NCI-H1694 (cell line): ENCODE data around the gene TAF11L7.
"Not testable (repeated sequence)": the region's sequence is repeated elsewhere in the genome, so short reads cannot be mapped to it uniquely, and the experiment has no call there.

ENCODE experiments used
- DNase-seq: peaks from one replicate; lab custom pipeline; 2025; lab: John Stamatoyannopoulos, UW

The TAF11L7 gene

DNA sequence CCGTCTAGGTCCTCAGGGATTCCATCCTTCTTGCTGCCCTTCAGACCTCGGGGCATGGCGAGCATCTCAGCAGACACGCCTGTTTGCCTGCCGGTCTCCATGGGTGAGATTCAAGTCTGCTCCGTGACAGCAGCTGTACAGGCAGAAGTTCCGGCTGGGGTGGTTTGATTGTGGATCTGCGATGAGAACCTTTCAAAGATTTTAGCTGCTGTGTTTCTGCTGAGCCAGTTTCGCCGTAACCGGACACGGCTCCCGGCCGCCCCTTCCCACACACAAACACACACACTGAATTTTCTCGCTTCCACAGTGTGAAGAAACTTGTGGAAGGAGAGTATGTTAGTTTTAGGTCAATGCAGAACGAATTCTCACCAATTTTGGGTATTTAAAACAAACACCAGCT lies at the start of gene TAF11L7:
TAF11L7 (minus strand) TSS at position 101 of the 400 bp plus-strand sequence.
- not testable (repeated sequence) for DNase-seq

- no peak for DNase-seq
These were observed 48.6 kb upstream of the TAF11L7 start, which contains the start of gene TAF11L14 for GRCh38 chr5:17634160-17634559. TAF11L14 (plus strand) TSS chr5:17634460.

- DNase-seq: not testable (repeated sequence)
These were observed 46.2 kb upstream of the TAF11L7 start, which contains the start of gene TAF11L13 for GRCh38 chr5:17631788-17632187. TAF11L13 (plus strand) TSS chr5:17632088.

DNA sequence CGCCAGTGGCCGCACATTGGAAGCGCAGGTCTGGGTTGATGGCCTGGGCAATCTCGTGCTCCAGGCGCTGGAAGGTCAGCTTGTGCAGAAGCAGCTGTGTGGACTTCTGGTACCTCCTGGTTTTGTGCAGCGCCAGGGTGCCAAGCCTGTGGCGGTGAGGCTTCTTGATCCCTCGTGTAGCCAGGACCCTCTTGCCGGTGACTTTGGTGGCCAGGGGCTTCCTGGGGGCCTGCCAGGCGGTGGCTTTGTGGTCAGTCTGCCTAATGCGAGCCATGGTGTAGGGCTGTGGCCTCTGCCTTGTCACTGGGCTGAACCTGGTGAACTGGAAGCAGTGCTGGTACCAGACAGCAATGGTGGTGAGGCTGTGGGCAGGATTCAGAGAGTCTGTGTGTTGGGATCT lies 40.1 kb upstream of the TAF11L7 start:
- no peak for DNase-seq

GRCh38 chr5:17620627-17621026 lies 35.1 kb upstream of the TAF11L7 start:
- DNase-seq: no peak

GRCh38 chr5:17619354-17619753 lies 33.8 kb upstream of the TAF11L7 start:
- no peak for DNase-seq

DNA sequence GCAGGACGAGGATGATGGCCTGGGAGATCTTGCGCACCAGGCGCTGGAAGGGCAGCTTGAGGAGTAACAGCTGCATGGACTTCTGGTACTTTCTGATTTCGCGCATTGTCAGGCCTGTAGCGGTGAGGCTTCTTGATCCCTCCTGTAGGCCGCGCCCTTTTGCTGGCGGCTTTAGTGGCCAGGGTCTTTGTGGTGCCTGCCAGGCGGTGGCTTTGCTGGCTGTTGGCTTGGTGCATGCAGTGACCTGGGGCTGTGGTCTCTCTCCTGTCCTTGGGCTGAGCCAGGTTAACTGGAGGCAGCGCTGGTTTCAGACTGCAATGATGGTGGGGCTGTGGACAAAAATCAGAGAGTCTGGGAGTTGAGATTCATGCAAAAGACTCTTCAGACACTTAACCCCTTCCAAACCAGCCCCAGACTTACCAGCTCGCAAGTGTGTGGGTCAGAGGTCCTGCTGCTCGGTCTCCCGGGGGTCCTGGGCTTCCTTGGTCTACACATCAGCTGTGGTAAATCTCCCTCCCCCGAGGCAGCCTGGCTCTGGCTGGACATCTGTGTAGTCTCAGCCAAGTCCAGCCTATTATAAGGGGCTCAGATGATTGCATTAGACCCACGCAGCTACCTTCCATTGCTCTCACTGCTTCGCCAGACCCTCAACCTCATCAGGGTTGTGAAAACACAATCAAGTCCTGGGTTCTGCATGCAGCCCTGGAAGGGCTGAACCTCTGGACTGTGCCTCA lies 29.5 kb upstream of the TAF11L7 start:
- no peak for DNase-seq

GRCh38 chr5:17610092-17610491 lies 24.5 kb upstream of the TAF11L7 start, which contains the start of gene TAF11L12:
TAF11L12 (plus strand) TSS chr5:17610392.
- not testable (repeated sequence) for DNase-seq

- not testable (repeated sequence) for DNase-seq
These were observed 21.9 kb upstream of the TAF11L7 start for GRCh38 chr5:17607461-17607860.

DNA sequence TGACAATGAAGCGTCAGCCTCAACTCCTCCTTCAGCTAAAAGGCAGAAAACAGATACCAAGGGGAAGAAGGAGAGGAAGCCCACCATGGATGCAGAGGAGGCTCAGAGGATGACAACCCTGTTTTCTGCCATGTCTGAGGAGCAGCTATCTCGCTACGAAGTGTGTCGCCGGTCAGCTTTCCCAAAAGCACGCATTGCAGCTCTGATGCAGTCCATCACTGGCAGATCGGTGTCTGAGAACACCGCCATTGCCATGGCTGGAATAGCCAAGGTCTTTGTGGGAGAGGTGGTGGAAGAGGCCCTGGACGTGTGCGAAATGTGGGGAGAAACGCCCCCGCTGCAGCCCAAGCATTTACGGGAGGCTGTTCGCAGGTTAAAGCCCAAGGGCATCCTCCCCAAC lies 19.4 kb upstream of the TAF11L7 start:
- DNase-seq: no peak

- DNase-seq: not testable (repeated sequence)
These were observed 18.3 kb upstream of the TAF11L7 start, which contains the start of gene TAF11L11 for GRCh38 chr5:17603880-17604279. TAF11L11 (plus strand) TSS chr5:17604183.

GRCh38 chr5:17597728-17598127 lies 12.2 kb upstream of the TAF11L7 start, which contains the start of gene TAF11L10:
TAF11L10 (minus strand) TSS chr5:17597828.
- DNase-seq: not testable (repeated sequence)

DNA sequence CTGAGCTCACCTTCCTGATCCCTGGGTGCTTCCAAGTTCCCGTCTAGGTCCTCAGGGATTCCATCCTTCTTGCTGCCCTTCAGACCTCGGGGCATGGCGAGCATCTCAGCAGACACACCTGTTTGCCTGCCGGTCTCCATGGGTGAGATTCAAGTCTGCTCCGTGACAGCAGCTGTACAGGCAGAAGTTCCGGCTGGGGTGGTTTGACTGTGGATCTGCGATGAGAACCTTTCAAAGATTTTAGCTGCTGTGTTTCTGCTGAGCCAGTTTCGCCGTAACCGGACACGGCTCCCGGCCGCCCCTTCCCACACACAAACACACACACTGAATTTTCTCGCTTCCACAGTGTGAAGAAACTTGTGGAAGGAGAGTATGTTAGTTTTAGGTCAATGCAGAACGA lies 8.7 kb upstream of the TAF11L7 start, which contains the start of gene TAF11L9:
TAF11L9 (minus strand) TSS at position 140 of the 400 bp plus-strand sequence.
- DNase-seq: not testable (repeated sequence)

DNA sequence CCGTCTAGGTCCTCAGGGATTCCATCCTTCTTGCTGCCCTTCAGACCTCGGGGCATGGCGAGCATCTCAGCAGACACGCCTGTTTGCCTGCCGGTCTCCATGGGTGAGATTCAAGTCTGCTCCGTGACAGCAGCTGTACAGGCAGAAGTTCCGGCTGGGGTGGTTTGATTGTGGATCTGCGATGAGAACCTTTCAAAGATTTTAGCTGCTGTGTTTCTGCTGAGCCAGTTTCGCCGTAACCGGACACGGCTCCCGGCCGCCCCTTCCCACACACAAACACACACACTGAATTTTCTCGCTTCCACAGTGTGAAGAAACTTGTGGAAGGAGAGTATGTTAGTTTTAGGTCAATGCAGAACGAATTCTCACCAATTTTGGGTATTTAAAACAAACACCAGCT lies 5.3 kb upstream of the TAF11L7 start, which contains the start of gene TAF11L8:
TAF11L8 (minus strand) TSS at position 101 of the 400 bp plus-strand sequence.
- not testable (repeated sequence) for DNase-seq
